ENCODE data around the gene TMEM235.
"Not testable (repeated sequence)": the region's sequence is repeated elsewhere in the genome, so short reads cannot be mapped to it uniquely, and the experiment has no call there.

Gene TMEM235

GRCh38 chr17:78219396-78220150, 11.9 kb upstream of the TMEM235 start:
- DNase-seq (ENCODE audit: low read depth) = no peak

GRCh38 chr17:78223061-78223460, 8.4 kb upstream of the TMEM235 start:
- DNase-seq (ENCODE audit: low read depth) = no peak

DNA sequence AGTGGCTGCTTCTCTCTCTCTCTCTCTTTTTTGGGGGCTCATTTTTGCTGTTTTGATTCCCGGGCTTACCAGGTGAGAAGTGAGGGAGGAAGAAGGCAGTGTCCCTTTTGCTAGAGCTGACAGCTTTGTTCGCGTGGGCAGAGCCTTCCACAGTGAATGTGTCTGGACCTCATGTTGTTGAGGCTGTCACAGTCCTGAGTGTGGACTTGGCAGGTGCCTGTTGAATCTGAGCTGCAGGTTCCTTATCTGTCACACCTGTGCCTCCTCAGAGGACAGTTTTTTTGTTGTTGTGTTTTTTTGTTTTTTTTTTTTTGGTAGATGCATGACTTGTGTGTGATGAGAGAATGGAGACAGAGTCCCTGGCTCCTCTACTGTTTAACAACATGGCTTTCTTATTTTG, 7.7 kb upstream of the TMEM235 start:
- no peak for DNase-seq (ENCODE audit: low read depth)

DNA sequence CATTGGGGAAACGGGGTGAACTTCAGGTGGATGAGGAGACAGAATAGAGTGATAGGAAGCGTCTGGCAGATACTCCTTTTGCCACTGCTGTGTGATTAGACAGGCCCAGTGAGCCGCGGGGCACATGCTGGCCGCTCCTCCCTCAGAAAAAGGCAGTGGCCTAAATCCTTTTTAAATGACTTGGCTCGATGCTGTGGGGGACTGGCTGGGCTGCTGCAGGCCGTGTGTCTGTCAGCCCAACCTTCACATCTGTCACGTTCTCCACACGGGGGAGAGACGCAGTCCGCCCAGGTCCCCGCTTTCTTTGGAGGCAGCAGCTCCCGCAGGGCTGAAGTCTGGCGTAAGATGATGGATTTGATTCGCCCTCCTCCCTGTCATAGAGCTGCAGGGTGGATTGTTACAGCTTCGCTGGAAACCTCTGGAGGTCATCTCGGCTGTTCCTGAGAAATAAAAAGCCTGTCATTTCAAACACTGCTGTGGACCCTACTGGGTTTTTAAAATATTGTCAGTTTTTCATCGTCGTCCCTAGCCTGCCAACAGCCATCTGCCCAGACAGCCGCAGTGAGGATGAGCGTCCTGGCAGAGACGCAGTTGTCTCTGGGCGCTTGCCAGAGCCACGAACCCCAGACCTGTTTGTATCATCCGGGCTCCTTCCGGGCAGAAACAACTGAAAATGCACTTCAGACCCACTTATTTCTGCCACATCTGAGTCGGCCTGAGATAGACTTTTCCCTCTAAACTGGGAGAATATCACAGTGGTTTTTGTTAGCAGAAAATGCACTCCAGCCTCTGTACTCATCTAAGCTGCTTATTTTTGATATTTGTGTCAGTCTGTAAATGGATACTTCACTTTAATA, 7.0 kb upstream of the TMEM235 start:
- DNase-seq (ENCODE audit: low read depth) = no peak

DNA sequence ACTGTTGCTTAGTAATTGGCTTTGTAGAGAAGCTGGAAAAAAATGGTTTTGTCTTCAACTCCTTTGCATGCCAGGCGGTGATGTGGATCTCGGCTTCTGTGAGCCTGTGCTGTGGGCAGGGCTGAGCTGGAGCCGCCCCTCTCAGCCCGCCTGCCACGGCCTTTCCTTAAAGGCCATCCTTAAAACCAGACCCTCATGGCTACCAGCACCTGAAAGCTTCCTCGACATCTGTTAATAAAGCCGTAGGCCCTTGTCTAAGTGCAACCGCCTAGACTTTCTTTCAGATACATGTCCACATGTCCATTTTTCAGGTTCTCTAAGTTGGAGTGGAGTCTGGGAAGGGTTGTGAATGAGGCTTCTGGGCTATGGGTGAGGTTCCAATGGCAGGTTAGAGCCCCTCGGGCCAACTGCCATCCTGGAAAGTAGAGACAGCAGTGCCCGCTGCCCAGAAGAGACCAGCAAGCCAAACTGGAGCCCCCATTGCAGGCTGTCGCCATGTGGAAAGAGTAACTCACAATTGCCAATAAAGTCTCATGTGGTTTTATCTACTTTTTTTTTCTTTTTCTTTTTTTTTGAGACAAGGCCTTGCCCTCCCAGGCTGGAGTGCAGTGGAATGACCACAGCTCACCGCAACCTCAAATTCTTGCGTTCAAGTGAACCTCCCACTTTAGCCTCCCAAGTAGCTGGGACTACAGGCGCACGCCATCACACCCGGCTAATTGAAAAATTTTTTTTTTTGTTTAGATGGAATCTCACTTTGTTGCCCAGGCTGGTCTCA, 6.2 kb upstream of the TMEM235 start:
- DNase-seq (ENCODE audit: low read depth) = no peak

DNA sequence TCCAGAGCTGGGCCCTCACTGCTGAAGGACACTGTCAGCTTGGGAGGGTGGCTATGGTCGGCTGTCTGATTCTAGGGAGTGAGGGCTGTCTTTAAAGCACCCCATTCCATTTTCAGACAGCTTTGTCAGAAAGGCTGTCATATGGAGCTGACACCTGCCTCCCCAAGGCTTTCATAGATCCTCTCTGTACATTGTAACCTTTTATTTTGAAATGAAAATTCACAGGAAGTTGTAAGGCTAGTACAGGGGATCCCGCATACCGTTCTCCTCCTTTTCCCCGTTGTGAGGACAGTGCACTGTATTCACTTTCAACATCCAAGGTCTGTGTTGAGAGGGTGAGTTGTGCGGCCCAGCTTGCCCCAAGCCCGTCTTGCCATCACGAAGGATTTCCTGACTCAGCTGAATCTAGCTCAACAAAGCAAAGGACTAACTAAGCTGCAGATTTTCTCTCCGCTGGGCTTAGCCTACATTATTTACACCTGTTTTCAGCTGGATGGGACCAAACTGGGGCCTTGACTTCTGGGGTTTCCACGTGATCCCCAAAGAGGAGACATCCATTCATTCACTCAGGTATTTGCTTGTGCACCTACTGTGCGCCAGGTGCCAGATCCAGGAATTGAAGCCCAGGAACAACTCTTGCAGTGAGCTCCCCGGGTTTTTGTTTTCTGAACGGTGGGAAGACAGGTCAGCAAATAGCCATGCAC, 5.2 kb upstream of the TMEM235 start:
- no peak for DNase-seq (ENCODE audit: low read depth)

DNA sequence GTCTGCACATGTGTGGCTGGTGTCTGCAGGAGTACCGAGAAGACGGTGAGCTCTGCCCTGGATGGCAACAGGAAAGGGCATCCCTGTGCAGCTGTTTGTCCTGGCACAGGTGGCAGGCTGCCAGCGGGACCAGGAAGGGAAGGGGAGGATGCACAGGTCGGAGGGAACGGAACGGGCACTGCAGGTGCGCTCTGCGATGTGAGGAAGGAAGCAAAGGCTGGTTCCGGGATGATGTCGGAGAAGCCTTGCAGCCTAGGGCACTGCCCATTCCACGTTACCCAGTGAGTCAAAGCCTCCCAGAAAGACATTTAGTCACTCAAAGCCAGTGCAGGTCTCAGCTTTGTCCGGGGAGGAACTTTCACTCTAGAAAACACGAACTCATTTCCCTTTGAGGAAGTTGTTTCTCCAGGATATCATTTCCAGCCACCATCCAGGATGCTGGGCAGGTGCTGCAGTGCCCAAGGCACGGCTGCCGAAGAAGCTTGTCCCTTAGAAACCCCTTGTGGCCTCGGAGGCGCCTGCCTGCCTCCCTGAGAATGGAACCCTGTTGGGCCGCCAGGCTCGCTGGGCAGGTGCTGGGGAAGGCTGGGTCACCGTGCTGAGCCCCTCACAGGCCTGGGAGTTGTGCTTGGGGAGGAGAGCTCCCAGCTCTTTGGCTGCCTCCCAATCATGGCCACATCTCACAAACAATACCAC, 4.5 kb upstream of the TMEM235 start:
- no peak for DNase-seq (ENCODE audit: low read depth)

- DNase-seq (ENCODE audit: low read depth) = no peak
Observed at GRCh38 chr17:78227455-78227916, 3.9 kb upstream of the TMEM235 start.

GRCh38 chr17:78228176-78228575, 3.3 kb upstream of the TMEM235 start:
- no peak for DNase-seq (ENCODE audit: low read depth)

GRCh38 chr17:78230252-78230962, 1.0 kb upstream of the TMEM235 start:
- no peak for DNase-seq (ENCODE audit: low read depth)

- DNase-seq (ENCODE audit: low read depth) = no peak
Observed at GRCh38 chr17:78231991-78232858, 794 bp downstream of the TMEM235 start.

DNA sequence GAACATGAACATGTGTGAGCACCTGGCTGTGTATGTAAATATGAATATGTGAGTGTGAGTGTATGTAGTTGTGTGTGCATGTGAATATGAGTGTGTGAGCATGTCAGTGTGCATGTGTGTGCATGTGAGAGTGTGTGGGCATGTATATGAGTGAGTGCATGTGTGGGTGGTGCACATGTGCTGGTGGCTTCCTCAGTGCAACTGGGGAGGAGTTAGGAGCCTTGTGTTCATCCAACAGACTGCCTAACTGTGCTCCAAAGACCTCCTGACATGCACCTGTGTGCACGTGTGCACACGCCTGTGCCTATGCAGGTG, 1.4 kb downstream of the TMEM235 start:
- no peak for DNase-seq (ENCODE audit: low read depth)

DNA sequence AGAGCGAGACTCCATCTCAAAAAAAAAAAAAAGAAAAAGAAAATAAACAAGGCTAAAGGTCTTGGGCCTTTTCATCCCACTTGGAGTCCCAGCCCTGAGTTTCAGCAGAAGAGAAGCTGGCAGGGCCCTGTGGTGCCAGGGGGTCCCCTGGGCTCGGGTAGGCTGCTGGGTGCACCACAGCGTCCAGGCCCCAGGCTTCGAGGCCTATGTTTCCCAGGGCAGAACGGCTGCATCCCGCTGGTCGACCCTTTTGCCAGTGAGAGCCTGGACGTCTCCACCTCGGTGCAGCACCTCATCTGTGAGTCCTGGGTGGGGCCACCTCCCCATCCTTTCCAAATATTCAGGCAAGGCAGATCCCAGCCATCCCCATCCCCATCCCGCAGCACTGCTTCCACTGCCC, 2.2 kb downstream of the TMEM235 start:
- DNase-seq (ENCODE audit: low read depth) = no peak

DNA sequence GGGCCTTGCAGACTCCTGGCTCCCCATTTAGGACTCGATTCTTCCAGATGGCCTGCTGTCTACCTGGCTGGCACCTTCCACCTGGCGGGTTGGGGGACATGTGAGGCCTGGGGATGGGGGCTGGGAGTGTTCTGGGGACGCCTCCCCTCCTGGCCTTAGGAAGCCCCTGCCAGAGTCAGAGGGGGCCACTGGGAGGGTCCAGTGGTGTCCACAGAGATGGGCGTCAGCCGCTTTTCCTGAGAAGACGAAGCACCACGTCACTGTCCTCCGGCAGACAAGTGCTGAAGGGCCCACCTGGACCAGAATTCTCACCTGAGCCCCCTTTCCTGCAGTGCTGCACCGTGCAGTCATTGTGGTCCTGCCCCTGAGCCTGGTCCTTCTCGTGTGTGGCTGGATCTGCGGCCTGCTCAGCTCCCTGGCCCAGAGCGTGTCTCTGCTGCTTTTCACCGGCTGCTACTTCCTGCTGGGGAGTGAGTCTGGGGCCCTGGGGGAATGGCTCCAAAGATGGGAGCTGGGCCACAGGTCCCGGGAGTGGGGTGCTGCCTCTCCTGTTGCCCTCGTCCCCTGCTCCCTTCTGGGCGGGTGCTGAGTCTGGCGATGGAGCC, 2.9 kb downstream of the TMEM235 start:
- DNase-seq (ENCODE audit: low read depth) = no peak

DNA sequence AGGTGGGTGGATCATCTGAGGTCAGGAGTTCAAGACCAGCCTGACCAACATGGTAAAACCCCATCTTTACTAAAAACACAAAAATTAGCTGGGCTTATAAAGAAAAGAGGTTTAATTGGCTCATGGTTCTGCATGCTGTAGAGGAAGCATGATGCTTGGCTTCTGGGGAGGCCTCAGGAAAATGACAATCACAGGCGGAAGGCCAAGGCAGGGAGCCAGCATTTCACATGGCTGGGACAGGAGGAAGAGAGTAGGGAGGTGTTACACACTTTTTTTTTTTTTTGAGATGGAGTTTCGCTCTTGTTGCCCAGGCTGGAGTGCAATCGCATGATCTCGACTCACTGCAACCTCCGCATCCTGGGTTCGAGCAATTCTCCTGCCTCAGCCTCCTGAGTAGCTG, 3.6 kb downstream of the TMEM235 start:
- not testable (repeated sequence) for DNase-seq (ENCODE audit: low read depth)

GRCh38 chr17:78235885-78236284, 4.5 kb downstream of the TMEM235 start:
- no peak for DNase-seq (ENCODE audit: low read depth)

- no peak for DNase-seq (ENCODE audit: low read depth)
Observed at GRCh38 chr17:78236362-78237127, 5.1 kb downstream of the TMEM235 start.

GRCh38 chr17:78237401-78238012, 6.1 kb downstream of the TMEM235 start:
- DNase-seq (ENCODE audit: low read depth) = no peak

Data from iris pigment epithelial cell (primary cell).